NCI-H82 treated with DMSO at 0.1 percent for 48 hours (cell line): Measurements from ENCODE around the gene BID.

Source experiments
- DNase-seq: peaks from one replicate; lab custom pipeline; 2025; ENCODE audit not compliant: unreplicated experiment; lab: John Stamatoyannopoulos, UW

The BID gene

GRCh38 chr22:17783773-17784480, 9.7 kb upstream of the BID start:
- DNase-seq, result no peak

- DNase-seq, result no peak
Observed at GRCh38 chr22:17783312-17783711, 9.0 kb upstream of the BID start.

GRCh38 chr22:17782621-17783020, 8.4 kb upstream of the BID start:
- no peak for DNase-seq

- DNase-seq, result no peak
Observed at GRCh38 chr22:17782158-17782557, 7.9 kb upstream of the BID start.

GRCh38 chr22:17781319-17782031, 7.2 kb upstream of the BID start:
- no peak for DNase-seq

- no peak for DNase-seq
Observed at GRCh38 chr22:17780741-17781318, 6.6 kb upstream of the BID start.

GRCh38 chr22:17780116-17780740, 6.0 kb upstream of the BID start:
- DNase-seq, result no peak

- no peak for DNase-seq
Observed at GRCh38 chr22:17779286-17780115, 5.2 kb upstream of the BID start.

- no peak for DNase-seq
Observed at GRCh38 chr22:17778412-17778976, 4.2 kb upstream of the BID start.

- DNase-seq, result no peak
Observed at GRCh38 chr22:17777717-17778044, 3.4 kb upstream of the BID start.

- no peak for DNase-seq
Observed at GRCh38 chr22:17777005-17777716, 2.9 kb upstream of the BID start.

- no peak for DNase-seq
Observed at GRCh38 chr22:17775781-17776465, 1.7 kb upstream of the BID start.

GRCh38 chr22:17774926-17775685, 837 bp upstream of the BID start:
- DNase-seq, result no peak

GRCh38 chr22:17773606-17774205, 563 bp downstream of the BID start:
- DNase-seq, result peak; percentile 15

- no peak for DNase-seq
Observed at GRCh38 chr22:17772958-17773605, 1.2 kb downstream of the BID start.

GRCh38 chr22:17772249-17772957, 1.9 kb downstream of the BID start:
- DNase-seq, result no peak
